ENCODE data around the gene SLC6A19.

- no peak for TF ChIP-seq CTCF (conservative IDR thresholded peaks at IDR 0.05; ENCODE audit: low read depth, low read length)
- TF ChIP-seq RAD21 (IDR thresholded peaks at IDR 0.05; ENCODE audit: low read length): no peak
- no peak for TF ChIP-seq MXI1 (IDR thresholded peaks at IDR 0.05; ENCODE audit: borderline replicate concordance, low read depth, low read length)
Observed at GRCh38 chr5:1187234-1187949, 14.0 kb upstream of the SLC6A19 start.

Measured in IMR-90 (cell line).